Mesendoderm (in vitro differentiated cells): ENCODE results near the gene RUNX2.

ENCODE experiments used
- DNase-seq: peaks from one replicate; pipeline ENCODE4 v3.0.0; 2013
- H2AK5ac ChIP-seq: 2 replicates; pipeline ENCODE4 v1.6.1; 2013; ENCODE audit warnings: low read length, inconsistent platforms
- H2BK120ac ChIP-seq: 2 replicates; pipeline ENCODE4 v1.6.1; 2013; ENCODE audit warnings: low read depth, mild to moderate bottlenecking, low read length, moderate library complexity, mixed read lengths
- H2BK15ac ChIP-seq: replicated peaks from 2 replicates; pipeline ENCODE4 v1.6.1; 2013; ENCODE audit warnings: low read depth, mild to moderate bottlenecking, moderate library complexity
- H2BK5ac ChIP-seq: 2 replicates; pipeline ENCODE4 v1.6.1; 2013; ENCODE audit warnings: low read length, inconsistent platforms
- H3K18ac ChIP-seq: 2 replicates; pipeline ENCODE4 v1.6.1; 2013; ENCODE audit warnings: mild to moderate bottlenecking, low read length, mixed read lengths
- H3K23ac ChIP-seq: one replicate; pipeline ENCODE4 v1.6.1; 2013; ENCODE audit warnings: low read length
- H3K27ac ChIP-seq: 2 replicates; pipeline ENCODE4 v1.5.1; 2013; ENCODE audit warnings: low read depth, mild to moderate bottlenecking, inconsistent platforms, low read length, moderate library complexity
- H3K27me3 ChIP-seq: 2 replicates; pipeline ENCODE4 v1.6.1; 2013; ENCODE audit warnings: low read length, control low read depth, mild to moderate bottlenecking, inconsistent platforms; ENCODE audit not compliant: insufficient read depth, poor library complexity
- H3K36me3 ChIP-seq: 2 replicates; pipeline ENCODE4 v1.6.1; 2013; ENCODE audit warnings: low read length, inconsistent platforms; ENCODE audit not compliant: control insufficient read depth, insufficient read depth
- H3K4ac ChIP-seq: one replicate; pipeline ENCODE4 v1.6.1; 2013; ENCODE audit warnings: low read depth, mild to moderate bottlenecking, low read length, moderate library complexity
- H3K4me1 ChIP-seq: 2 replicates; pipeline ENCODE4 v1.6.1; 2013; ENCODE audit warnings: low read depth, low read length, inconsistent platforms; ENCODE audit not compliant: control insufficient read depth
- H3K4me2 ChIP-seq: 2 replicates; pipeline ENCODE4 v1.6.1; 2013; ENCODE audit warnings: low read length
- H3K4me3 ChIP-seq: 2 replicates; pipeline ENCODE4 v1.5.1; 2013; ENCODE audit warnings: mild to moderate bottlenecking, low read length
- H3K56ac ChIP-seq: one replicate; pipeline ENCODE4 v1.6.1; 2013; ENCODE audit warnings: low read length
- H3K79me1 ChIP-seq: 2 replicates; pipeline ENCODE4 v1.6.1; 2013; ENCODE audit warnings: low read length, inconsistent platforms
- H3K79me2 ChIP-seq: 2 replicates; pipeline ENCODE4 v1.6.1; 2013; ENCODE audit warnings: mild to moderate bottlenecking, low read length; ENCODE audit not compliant: control insufficient read depth, insufficient read depth
- H3K9ac ChIP-seq: 2 replicates; pipeline ENCODE4 v1.6.1; 2013; ENCODE audit warnings: low read length, inconsistent platforms
- H4K5ac ChIP-seq: one replicate; pipeline ENCODE4 v1.6.1; 2013; ENCODE audit warnings: low read length
- H4K8ac ChIP-seq: one replicate; pipeline ENCODE4 v1.6.1; 2013; ENCODE audit warnings: low read depth, mild to moderate bottlenecking, control low read depth, low read length, moderate library complexity
- WGBS: extraction: QIAGEN DNeasy Blood & Tissue Kit; methylation state at CpG from one replicate; pipeline ENCODE4 v1.1.7; 2013; ENCODE audit warnings: low lambda C conversion rate, missing lambda C conversion rate; ENCODE audit not compliant: insufficient coverage; ENCODE audit errors: extremely low coverage; 5-methylcytosine and 5-hydroxymethylcytosine counted together

The RUNX2 gene

GRCh38 chr6:45480752-45481415 lies 152.8 kb downstream of the RUNX2 start:
- Histone ChIP-seq H3K4me2 (no peak overlapping the region), H3K79me2 (no peaks in the 10 kb centered on the region), H3K4ac (no peak overlapping the region), H4K8ac (no peak overlapping the region), H2BK15ac (no peak overlapping the region), H3K23ac (no peak overlapping the region), H3K56ac (no peak overlapping the region), H3K27me3 (no peaks in the 10 kb centered on the region), H3K4me1 (no peaks in the 10 kb centered on the region), H3K36me3 (no peaks in the 10 kb centered on the region), H2BK120ac (no peak overlapping the region), H3K27ac (no peak overlapping the region), H2BK5ac (no peak overlapping the region), H3K9ac (no peak overlapping the region), H3K18ac (no peak overlapping the region), H4K5ac (no peak overlapping the region), H2AK5ac (no peak overlapping the region), H3K4me3 (no peak overlapping the region), H3K79me1 (no peaks in the 10 kb centered on the region)
- WGBS: no CpG with 5 or more reads among the region's 7 CpGs
- no peak for DNase-seq

- Histone ChIP-seq H3K4ac (no peak overlapping the region), H2BK5ac (no peak overlapping the region), H3K27ac (no peak overlapping the region), H3K9ac (no peak overlapping the region), H3K56ac (no peak overlapping the region), H2BK120ac (no peak overlapping the region), H2BK15ac (no peak overlapping the region), H3K79me1 (no peaks in the 10 kb centered on the region), H3K23ac (no peak overlapping the region), H4K5ac (no peak overlapping the region), H3K36me3 (no peaks in the 10 kb centered on the region), H3K4me1 (no peaks in the 10 kb centered on the region), H3K4me2 (no peak overlapping the region), H2AK5ac (no peak overlapping the region), H3K18ac (no peak overlapping the region), H3K79me2 (no peaks in the 10 kb centered on the region), H4K8ac (no peak overlapping the region), H3K27me3 (no peaks in the 10 kb centered on the region), H3K4me3 (no peak overlapping the region)
- no peak for DNase-seq
- no CpG with 5 or more reads among the region's 3 CpGs for WGBS
Measured at GRCh38 chr6:45483021-45483420, 154.9 kb downstream of the RUNX2 start.

GRCh38 chr6:45483501-45483900 lies 155.4 kb downstream of the RUNX2 start:
- no peak overlapping the region for H4K8ac ChIP-seq
- no peak overlapping the region for H3K18ac ChIP-seq
- no peak overlapping the region for H2BK15ac ChIP-seq
- H3K4me1 ChIP-seq: no peaks in the 10 kb centered on the region
- no peak overlapping the region for H2BK120ac ChIP-seq
- no peak overlapping the region for H3K4me3 ChIP-seq
- no peak overlapping the region for H4K5ac ChIP-seq
- H2AK5ac ChIP-seq: no peak overlapping the region
- no peak overlapping the region for H3K27ac ChIP-seq
- no peaks in the 10 kb centered on the region for H3K79me2 ChIP-seq
- H3K79me1 ChIP-seq: no peaks in the 10 kb centered on the region
- H3K4ac ChIP-seq: no peak overlapping the region
- no peak overlapping the region for H3K23ac ChIP-seq
- H3K4me2 ChIP-seq: no peak overlapping the region
- H2BK5ac ChIP-seq: no peak overlapping the region
- no peaks in the 10 kb centered on the region for H3K36me3 ChIP-seq
- DNase-seq: no peak
- H3K27me3 ChIP-seq: no peaks in the 10 kb centered on the region
- no peak overlapping the region for H3K56ac ChIP-seq
- WGBS: no CpG with 5 or more reads among the region's 5 CpGs
- no peak overlapping the region for H3K9ac ChIP-seq

- Histone ChIP-seq H3K27ac (no peak overlapping the region), H3K36me3 (no peaks in the 10 kb centered on the region)
Measured at GRCh38 chr6:45486736-45487135, 158.6 kb downstream of the RUNX2 start.

GRCh38 chr6:45487645-45488044 lies 159.5 kb downstream of the RUNX2 start:
- no peak overlapping the region for H4K5ac ChIP-seq
- no peaks in the 10 kb centered on the region for H3K27me3 ChIP-seq
- no peak overlapping the region for H4K8ac ChIP-seq
- no peak overlapping the region for H2AK5ac ChIP-seq
- H3K79me2 ChIP-seq: no peaks in the 10 kb centered on the region
- no peaks in the 10 kb centered on the region for H3K79me1 ChIP-seq
- no peaks in the 10 kb centered on the region for H3K36me3 ChIP-seq
- H3K27ac ChIP-seq: no peak overlapping the region
- H3K9ac ChIP-seq: no peak overlapping the region
- no peak overlapping the region for H3K23ac ChIP-seq
- no peak overlapping the region for H3K4ac ChIP-seq
- no peaks in the 10 kb centered on the region for H3K4me1 ChIP-seq
- no peak overlapping the region for H2BK15ac ChIP-seq
- no peak overlapping the region for H3K4me2 ChIP-seq
- no peak overlapping the region for H2BK5ac ChIP-seq
- H3K56ac ChIP-seq: no peak overlapping the region
- H3K4me3 ChIP-seq: no peak overlapping the region
- no peak overlapping the region for H2BK120ac ChIP-seq
- no peak for DNase-seq
- H3K18ac ChIP-seq: no peak overlapping the region

More at GRCh38 chr6:45486736-45487135, 158.6 kb downstream of the RUNX2 start:
- Histone ChIP-seq H3K4me1 (no peaks in the 10 kb centered on the region), H3K56ac (no peak overlapping the region), H2BK120ac (no peak overlapping the region), H3K4me3 (no peak overlapping the region), H3K23ac (no peak overlapping the region), H3K18ac (no peak overlapping the region), H3K4ac (no peak overlapping the region), H3K27me3 (no peaks in the 10 kb centered on the region), H4K5ac (no peak overlapping the region), H3K79me1 (no peaks in the 10 kb centered on the region), H3K9ac (no peak overlapping the region), H2AK5ac (no peak overlapping the region), H2BK15ac (no peak overlapping the region), H3K4me2 (no peak overlapping the region), H4K8ac (no peak overlapping the region), H2BK5ac (no peak overlapping the region), H3K79me2 (no peaks in the 10 kb centered on the region)
- no CpG with 5 or more reads among the region's 4 CpGs for WGBS
- no peak for DNase-seq

GRCh38 chr6:45488269-45488668 lies 160.1 kb downstream of the RUNX2 start:
- H3K79me2 ChIP-seq: no peaks in the 10 kb centered on the region
- no peak overlapping the region for H4K8ac ChIP-seq
- H2BK15ac ChIP-seq: no peak overlapping the region
- no peak overlapping the region for H3K4ac ChIP-seq
- H2BK5ac ChIP-seq: no peak overlapping the region
- no peak overlapping the region for H2BK120ac ChIP-seq
- no peaks in the 10 kb centered on the region for H3K79me1 ChIP-seq
- no peak overlapping the region for H3K4me2 ChIP-seq
- no peak overlapping the region for H3K9ac ChIP-seq
- no peak overlapping the region for H3K18ac ChIP-seq
- DNase-seq: no peak
- H3K27ac ChIP-seq: no peak overlapping the region
- H3K23ac ChIP-seq: no peak overlapping the region
- no peak overlapping the region for H3K4me3 ChIP-seq
- no peak overlapping the region for H3K56ac ChIP-seq
- no peak overlapping the region for H2AK5ac ChIP-seq
- no peaks in the 10 kb centered on the region for H3K27me3 ChIP-seq
- H3K36me3 ChIP-seq: no peaks in the 10 kb centered on the region
- H4K5ac ChIP-seq: no peak overlapping the region
- H3K4me1 ChIP-seq: no peaks in the 10 kb centered on the region
